DMS53 (cell line): ENCODE results near the gene ATP6V1F.

Experiments
- DNase-seq: peaks from one replicate; lab custom pipeline; 2025; lab: John Stamatoyannopoulos, UW

ATP6V1F gene

DNA sequence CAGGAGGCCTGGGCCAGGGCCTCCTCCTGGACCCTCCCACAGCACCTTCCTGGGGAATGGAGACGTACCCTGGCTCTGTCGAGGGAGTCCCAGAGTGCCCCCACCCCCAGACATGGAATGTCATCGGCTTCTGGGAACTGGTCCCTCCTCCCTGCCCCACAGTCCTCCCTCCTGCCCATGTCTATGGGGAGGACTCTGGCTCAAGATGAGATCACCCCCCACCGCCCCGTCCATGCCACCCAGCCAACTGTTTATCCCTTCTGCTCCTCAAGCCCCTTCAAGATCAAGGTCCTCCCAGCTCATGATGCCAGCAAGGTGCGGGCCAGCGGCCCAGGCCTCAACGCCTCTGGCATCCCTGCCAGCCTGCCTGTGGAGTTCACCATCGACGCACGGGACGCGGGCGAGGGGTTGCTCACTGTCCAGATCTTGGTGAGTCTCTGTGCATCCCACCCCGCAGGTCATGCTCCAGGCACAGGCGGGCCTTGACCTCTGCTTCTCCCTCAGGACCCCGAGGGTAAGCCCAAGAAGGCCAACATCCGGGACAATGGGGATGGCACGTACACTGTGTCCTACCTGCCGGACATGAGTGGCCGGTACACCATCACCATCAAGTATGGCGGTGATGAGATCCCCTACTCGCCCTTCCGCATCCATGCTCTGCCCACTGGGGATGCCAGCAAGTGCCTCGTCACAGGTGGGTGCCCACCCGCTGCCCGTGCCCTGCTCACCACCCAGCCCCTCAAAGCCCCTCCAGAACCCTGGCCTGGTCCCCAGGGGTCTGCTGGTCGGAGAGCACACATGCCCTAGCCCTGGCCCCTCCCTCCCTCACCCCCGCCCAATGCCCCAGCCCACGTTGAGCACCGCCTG lies 14.1 kb upstream of the ATP6V1F start:
- DNase-seq, result no peak

DNA sequence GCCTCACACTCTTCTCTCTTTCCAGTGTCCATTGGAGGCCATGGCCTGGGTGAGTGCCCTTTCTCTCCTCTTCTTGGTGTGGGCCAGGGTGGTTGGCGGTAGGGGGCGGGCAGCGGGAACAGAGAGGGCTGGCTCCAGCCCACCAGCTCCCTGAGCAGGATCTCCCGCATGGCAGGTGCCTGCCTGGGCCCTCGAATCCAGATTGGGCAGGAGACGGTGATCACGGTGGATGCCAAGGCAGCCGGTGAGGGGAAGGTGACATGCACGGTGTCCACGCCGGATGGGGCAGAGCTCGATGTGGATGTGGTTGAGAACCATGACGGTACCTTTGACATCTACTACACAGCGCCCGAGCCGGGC lies 13.5 kb upstream of the ATP6V1F start:
- no peak for DNase-seq

- DNase-seq, result no peak
These were observed 12.7 kb upstream of the ATP6V1F start for GRCh38 chr7:128849804-128850490.

- DNase-seq, result no peak
These were observed 10.0 kb upstream of the ATP6V1F start for GRCh38 chr7:128852537-128853254.

DNA sequence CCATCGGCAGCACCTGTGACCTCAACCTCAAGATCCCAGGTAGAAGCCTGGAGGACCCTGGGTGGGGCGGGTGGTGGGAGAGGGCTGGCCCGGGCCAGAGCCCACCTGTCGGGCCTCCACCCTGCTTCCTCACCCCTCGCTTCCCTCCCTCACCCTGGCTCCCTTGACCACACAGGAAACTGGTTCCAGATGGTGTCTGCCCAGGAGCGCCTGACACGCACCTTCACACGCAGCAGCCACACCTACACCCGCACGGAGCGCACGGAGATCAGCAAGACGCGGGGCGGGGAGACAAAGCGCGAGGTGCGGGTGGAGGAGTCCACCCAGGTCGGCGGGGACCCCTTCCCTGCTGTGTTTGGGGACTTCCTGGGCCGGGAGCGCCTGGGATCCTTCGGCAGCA lies 8.9 kb upstream of the ATP6V1F start:
- no peak for DNase-seq

- DNase-seq, result no peak
These were observed 8.3 kb upstream of the ATP6V1F start for GRCh38 chr7:128854396-128854795.

DNA sequence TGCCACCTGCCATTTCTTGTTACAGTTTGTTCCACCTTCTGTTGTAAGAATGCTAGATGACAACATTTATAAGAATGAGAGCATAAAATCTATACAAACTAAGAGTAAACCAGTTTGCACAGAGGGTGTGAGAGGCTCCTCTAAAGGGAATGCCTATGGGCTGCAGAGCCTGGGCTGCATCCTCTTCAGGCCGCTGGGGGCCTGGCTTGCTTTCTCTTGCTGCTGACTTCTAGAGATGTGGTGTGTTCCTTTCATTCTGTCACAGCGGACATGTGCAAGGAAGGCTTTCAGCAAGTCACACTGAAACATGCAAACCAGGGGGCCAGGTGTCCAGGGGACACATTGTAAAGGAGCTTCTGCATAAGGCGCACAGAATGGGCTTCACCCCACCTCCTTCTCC lies 7.1 kb upstream of the ATP6V1F start:
- DNase-seq, result no peak

- no peak for DNase-seq
These were observed 6.5 kb upstream of the ATP6V1F start for GRCh38 chr7:128856001-128856718.

GRCh38 chr7:128858380-128859231 lies 4.0 kb upstream of the ATP6V1F start:
- DNase-seq, result no peak

GRCh38 chr7:128859232-128860157 lies 3.2 kb upstream of the ATP6V1F start:
- no peak for DNase-seq

DNA sequence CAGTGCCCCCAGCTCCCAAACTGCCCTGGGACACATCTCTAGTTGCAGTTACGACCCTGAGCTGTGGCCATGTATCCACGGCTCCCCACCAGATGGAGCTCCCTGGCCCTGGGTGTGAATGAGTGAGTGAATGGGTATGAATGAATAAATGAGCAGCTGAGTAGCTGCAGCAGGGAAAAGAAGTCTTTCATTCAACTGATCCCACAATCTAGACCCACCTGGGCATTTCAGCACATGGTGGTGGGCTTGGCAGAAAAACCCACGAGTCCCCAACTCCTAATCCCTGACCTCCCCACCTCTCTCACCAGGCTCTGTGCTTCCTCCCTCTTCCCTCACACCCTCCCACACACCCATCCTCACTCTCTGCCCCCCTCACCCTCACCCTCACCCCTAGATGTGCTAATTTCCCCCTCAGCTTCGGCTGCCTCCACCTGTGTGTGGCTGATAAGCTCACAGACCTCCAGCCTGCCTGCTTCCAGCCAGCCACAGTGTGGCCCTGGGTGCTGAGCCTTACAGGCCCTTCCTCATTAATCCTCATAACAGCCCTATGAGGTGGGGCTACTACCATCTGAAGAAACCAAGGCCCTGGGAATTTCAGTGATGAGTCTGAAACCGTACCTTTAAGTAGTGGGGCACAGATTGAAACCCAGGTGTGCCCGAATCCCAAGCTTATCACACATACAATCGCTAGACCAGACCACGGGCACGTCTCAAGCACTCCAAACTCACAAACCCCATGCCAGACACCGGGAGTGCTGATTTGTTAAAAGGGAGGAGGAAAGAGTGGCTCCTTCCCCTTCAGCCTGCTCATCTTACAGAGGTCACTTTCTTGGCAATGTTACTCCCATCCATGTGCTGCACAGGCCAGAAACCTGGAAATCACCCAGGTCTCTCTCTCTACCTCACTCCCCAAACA lies 2.2 kb upstream of the ATP6V1F start:
- peak; percentile 25 for DNase-seq

DNA sequence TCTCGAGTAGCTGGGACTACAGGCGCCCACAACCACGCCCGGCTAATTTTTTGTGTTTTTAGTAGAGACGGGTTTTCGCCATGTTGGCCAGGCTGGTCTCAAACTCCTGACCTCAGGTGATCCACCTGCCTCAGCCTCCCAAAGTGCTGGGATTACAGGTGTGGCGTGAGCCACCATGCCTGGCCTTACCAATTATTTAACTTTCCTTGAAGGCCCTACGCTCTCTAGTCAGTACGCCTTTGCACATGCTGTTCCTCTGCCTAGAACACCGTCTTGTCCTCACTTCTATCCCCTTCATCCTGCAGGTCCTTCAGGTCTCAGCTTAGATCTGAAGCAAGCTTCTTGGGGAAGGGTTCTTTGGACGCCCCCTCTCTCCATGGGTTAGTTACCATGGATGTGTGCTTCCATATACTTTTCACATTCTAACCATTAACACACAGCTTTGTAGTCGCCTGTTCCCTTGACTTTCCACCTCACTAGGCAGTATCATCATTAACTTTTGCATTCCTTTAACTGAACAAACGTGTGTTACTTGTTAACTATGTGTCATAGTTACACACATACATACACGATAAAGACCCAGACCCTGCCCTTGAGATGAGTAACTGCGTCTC lies 592 bp upstream of the ATP6V1F start:
- no peak for DNase-seq

DNA sequence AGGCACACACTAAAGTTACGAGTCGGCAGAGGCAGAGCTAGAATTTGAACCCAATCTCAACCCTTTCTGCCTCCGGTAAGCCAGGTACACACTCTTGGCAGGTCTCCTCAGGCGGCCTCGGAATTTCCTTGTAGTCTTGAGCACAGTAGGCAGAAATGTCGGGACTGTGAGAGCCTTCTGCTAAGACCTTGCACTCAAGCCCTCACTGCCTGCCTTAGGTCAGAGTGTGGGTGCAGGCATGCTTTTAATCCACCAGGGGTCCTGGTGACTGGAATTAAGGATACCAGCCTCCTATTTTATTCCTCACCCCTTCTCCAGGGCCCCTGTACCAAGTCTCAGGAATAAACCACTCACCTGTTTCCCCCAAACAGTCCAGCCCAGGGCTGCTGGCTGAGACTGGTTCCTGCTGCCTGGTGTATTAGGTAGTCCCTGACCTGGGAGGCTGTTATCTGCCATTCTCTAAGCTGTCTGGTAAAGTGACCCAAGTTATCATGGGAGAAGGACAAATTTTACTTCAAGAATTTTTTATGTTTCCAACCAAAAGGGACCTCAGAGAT lies 855 bp downstream of the ATP6V1F start:
- DNase-seq, result peak; percentile 91

GRCh38 chr7:128865303-128865702 lies 2.6 kb downstream of the ATP6V1F start:
- DNase-seq, result no peak

GRCh38 chr7:128865996-128866877 lies 3.6 kb downstream of the ATP6V1F start:
- DNase-seq, result no peak

GRCh38 chr7:128867241-128867640 lies 4.6 kb downstream of the ATP6V1F start:
- peak; percentile 31 for DNase-seq
